Measurements from ENCODE around the gene RYR2. TPM values are rescaled to one million over a fixed set of nuclear protein-coding genes. Genes with fewer than 3 reads are reported as not detected.

RYR2 gene
- total and polyA plus RNA-seq, 2 of the 8 experiments (the other 6 are each of a cell fraction or from before 2014, with no cell fraction given) = 1.3 to 4.4 TPM

DNA sequence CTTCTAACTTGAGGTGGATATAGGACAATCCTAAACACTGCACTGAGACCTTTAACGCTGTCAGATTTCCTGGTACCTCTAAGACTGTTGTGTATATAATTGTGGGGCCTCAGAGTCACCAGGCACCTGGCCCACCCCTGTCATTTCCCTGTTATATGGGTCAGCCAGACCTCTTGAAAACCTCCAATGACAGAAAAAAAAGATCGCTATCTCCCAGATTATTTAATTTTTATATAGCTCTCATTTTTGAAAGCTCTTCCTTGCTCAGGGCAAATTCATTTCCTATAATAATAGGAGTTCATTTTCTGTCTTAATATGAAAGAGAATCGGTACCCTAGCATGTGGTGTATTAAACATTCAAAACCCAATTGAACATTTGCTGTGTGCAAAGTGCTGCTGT is 792.1 kb downstream of the RYR2 start:
- H3K14ac ChIP-seq (ENCODE audit: insufficient read length) = no peak overlapping the region
- no peaks in the 10 kb centered on the region for H3K79me1 ChIP-seq (ENCODE audit: low read depth, low read length)
- no peak overlapping the region for H2BK12ac ChIP-seq (ENCODE audit: low read depth, low read length)
- no peaks in the 10 kb centered on the region for H3K27me3 ChIP-seq (replicated peaks in 1 of 4; ENCODE audit: control insufficient read depth in 3 of 4, extremely low read depth in 1 of 4, insufficient read depth in 3 of 4, low read length in 3 of 4)
- H3K9ac ChIP-seq (replicated peaks in 1 of 4; ENCODE audit: extremely low read depth in 1 of 4, low read depth in 3 of 4, low read length in 3 of 4) = no peak overlapping the region
- H2AK5ac ChIP-seq (ENCODE audit: low read depth, low read length) = no peak overlapping the region
- H3K4me1 ChIP-seq (replicated peaks in 1 of 4; ENCODE audit: control insufficient read depth in 3 of 4, insufficient read depth in 4 of 4, low read length in 3 of 4) = peaks cover 0 to 13% (median 3%) of the 10 kb centered on the region in 4 experiments; a peak in 4 of 7 replicates
- H3K4ac ChIP-seq (replicated peaks; ENCODE audit: insufficient read length, low read depth, low read length) = no peak overlapping the region
- no peak for TF ChIP-seq SP1 (IDR thresholded peaks at IDR 0.05; ENCODE audit: low read depth, low read length)
- TF ChIP-seq CEBPB (IDR thresholded peaks at IDR 0.05; ENCODE audit: low read depth, low read length) = no peak
- TF ChIP-seq HDAC2 (IDR thresholded peaks at IDR 0.05; ENCODE audit: borderline replicate concordance in 1 of 2, low read depth in 2 of 2, low read length in 2 of 2) = no peak
- TF ChIP-seq CREB1 (IDR thresholded peaks at IDR 0.05) = no peak
- H2BK120ac ChIP-seq (replicated peaks; ENCODE audit: low read depth, low read length) = no peak overlapping the region
- no peak overlapping the region for H4K8ac ChIP-seq (ENCODE audit: extremely low read depth, insufficient read depth, low read length)
- no peak overlapping the region for H4K91ac ChIP-seq (replicated peaks; ENCODE audit: insufficient read length, low read length)
- no peaks in the 10 kb centered on the region for H4K20me1 ChIP-seq (replicated peaks in 1 of 2; ENCODE audit: control insufficient read depth in 1 of 2, insufficient read depth in 2 of 2, low read length in 2 of 2)
- H3K18ac ChIP-seq (ENCODE audit: extremely low read depth, low read length) = no peak overlapping the region
- no peaks in the 10 kb centered on the region for H3K79me2 ChIP-seq (ENCODE audit: control insufficient read depth in 1 of 2, insufficient read depth in 2 of 2, low read length in 2 of 2)
- no peaks in the 10 kb centered on the region for H3K23me2 ChIP-seq (ENCODE audit: low read depth, low read length)
- H2BK15ac ChIP-seq (ENCODE audit: low read length) = no peak overlapping the region
- CTCF ChIA-PET (ENCODE audit: partially characterized antibody) = interaction anchor here (0.6 to 3.5 kb wide), 7 partner anchors 8 to 351 kb away, joined by 3 to 11 read pairs (median 3); no protein-coding TSS in a partner anchor
- no peak overlapping the region for H2AFZ ChIP-seq (ENCODE audit: low read length)
- DNase-seq (ENCODE audit: low read depth in 1 of 2, low spot score in 2 of 2) = no peak
- peak overlapping the region; percentile 83 for H4K5ac ChIP-seq (ENCODE audit: insufficient read length, low read depth, low read length)
- no peak overlapping the region for H3K4me2 ChIP-seq (ENCODE audit: insufficient read depth in 1 of 2, low read depth in 2 of 2, low read length in 2 of 2)
- no peak overlapping the region for H3K27ac ChIP-seq (ENCODE audit: low read depth, low read length)
- FAIRE-seq = no peak
- POLR2A ChIA-PET (ENCODE audit: partially characterized antibody) = interaction anchor here (1.1 to 1.4 kb wide), 2 partner anchors 10 to 27 kb away, joined by 4 to 5 read pairs; no protein-coding TSS in a partner anchor
- no peak overlapping the region for H2BK5ac ChIP-seq (ENCODE audit: low read depth, low read length)
- H2BK20ac ChIP-seq (ENCODE audit: low read length) = no peak overlapping the region
- H3K4me3 ChIP-seq (ENCODE audit: extremely low read depth in 1 of 4, insufficient read depth in 2 of 4, low read depth in 3 of 4, low read length in 4 of 4) = no peak overlapping the region
- 90% methylated on average over 3 of the region's 3 CpGs; no CpG with 5 or more reads in 1 of the 2 experiments for WGBS, 2 experiments (ENCODE audit: extremely low coverage in 1 of 2, insufficient coverage in 1 of 2, insufficient read length in 1 of 2, insufficient replicate concordance in 2 of 2, low coverage in 1 of 2, low lambda C conversion rate in 2 of 2, missing lambda C conversion rate in 1 of 2)
- no peak overlapping the region for H3K56ac ChIP-seq (replicated peaks; ENCODE audit: insufficient read length, low read depth, low read length)
- no peak overlapping the region for H3K23ac ChIP-seq (ENCODE audit: insufficient read length)
- H3K36me3 ChIP-seq (ENCODE audit: control insufficient read depth in 2 of 4, insufficient read depth in 4 of 4, low read length in 3 of 4) = no peaks in the 10 kb centered on the region
- H3K9me3 ChIP-seq (ENCODE audit: insufficient read depth in 2 of 2, low read depth in 1 of 2, low read length in 1 of 2) = no peaks in the 10 kb centered on the region
